Superior temporal gyrus (tissue), 1 donor: Measurements from ENCODE around the gene CIB1.
A peak's percentile ranks its signal among the peaks of the same experiment; 100 is the strongest.

Experiments used
- DNase-seq: peaks from one replicate; pipeline ENCODE4 v3.0.0-alpha.2; 2016; ENCODE audit errors: extremely low spot score

CIB1 gene

GRCh38 chr15:90217671-90218394, 15.9 kb downstream of the CIB1 start:
- DNase-seq: no peak

GRCh38 chr15:90214553-90215196, 19.1 kb downstream of the CIB1 start:
- DNase-seq: no peak

GRCh38 chr15:90213818-90214204, 19.9 kb downstream of the CIB1 start:
- DNase-seq: no peak

GRCh38 chr15:90213122-90213817, 20.5 kb downstream of the CIB1 start:
- no peak for DNase-seq

GRCh38 chr15:90212221-90213098, 21.3 kb downstream of the CIB1 start:
- DNase-seq: peak; percentile 8

- DNase-seq: no peak
Measured at GRCh38 chr15:90211440-90212143, 22.1 kb downstream of the CIB1 start.

GRCh38 chr15:90211009-90211408, 22.7 kb downstream of the CIB1 start:
- DNase-seq: no peak

- no peak for DNase-seq
Measured at GRCh38 chr15:90210593-90210992, 23.1 kb downstream of the CIB1 start.

- DNase-seq: no peak
Measured at GRCh38 chr15:90209591-90209990, 24.1 kb downstream of the CIB1 start.

- DNase-seq: no peak
Measured at GRCh38 chr15:90208356-90208755, 25.4 kb downstream of the CIB1 start.

GRCh38 chr15:90207252-90207651, 26.5 kb downstream of the CIB1 start:
- no peak for DNase-seq

- no peak for DNase-seq
Measured at GRCh38 chr15:90205886-90206285, 27.9 kb downstream of the CIB1 start.

- no peak for DNase-seq
Measured at GRCh38 chr15:90205050-90205848, 28.5 kb downstream of the CIB1 start.

- DNase-seq: no peak
Measured at GRCh38 chr15:90203922-90204321, 29.8 kb downstream of the CIB1 start.

GRCh38 chr15:90203473-90203872, 30.3 kb downstream of the CIB1 start:
- DNase-seq: no peak

- DNase-seq: no peak
Measured at GRCh38 chr15:90202929-90203328, 30.8 kb downstream of the CIB1 start.

- no peak for DNase-seq
Measured at GRCh38 chr15:90201944-90202375, 31.8 kb downstream of the CIB1 start.

GRCh38 chr15:90201130-90201943, 32.4 kb downstream of the CIB1 start, which contains the start of gene SEMA4B:
Gene SEMA4B, plus strand, starts transcription at chr15:90201330. Its CDS starts 249 bp downstream, at chr15:90201579.
- DNase-seq: peak; percentile 44

- DNase-seq: no peak
Measured at GRCh38 chr15:90200534-90201129, 33.1 kb downstream of the CIB1 start.
